HG03571 (cell line): ENCODE measurements around the gene SRM.
A peak's percentile ranks its signal among the peaks of the same experiment; 100 is the strongest.
"Not testable (repeated sequence)": the region's sequence is repeated elsewhere in the genome, so short reads cannot be mapped to it uniquely, and the experiment has no call there.

Source experiments
- ATAC-seq: cut with Tn5 transposase; IDR thresholded peaks from one replicate; pipeline ENCODE4 v1.9.1; 2021; ENCODE audit not compliant: unreplicated experiment

The SRM gene

DNA sequence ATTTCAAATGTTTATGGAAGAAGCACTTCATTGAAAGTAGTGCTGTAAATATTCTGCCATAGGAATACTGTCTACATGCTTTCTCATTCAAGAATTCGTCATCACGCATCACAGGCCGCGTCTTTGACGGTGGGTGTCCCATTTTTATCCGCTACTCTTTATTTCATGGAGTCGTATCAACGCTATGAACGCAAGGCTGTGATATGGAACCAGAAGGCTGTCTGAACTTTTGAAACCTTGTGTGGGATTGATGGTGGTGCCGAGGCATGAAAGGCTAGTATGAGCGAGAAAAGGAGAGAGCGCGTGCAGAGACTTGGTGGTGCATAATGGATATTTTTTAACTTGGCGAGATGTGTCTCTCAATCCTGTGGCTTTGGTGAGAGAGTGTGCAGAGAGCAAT is 36.6 kb downstream of the SRM start:
- ATAC-seq, result no peak

DNA sequence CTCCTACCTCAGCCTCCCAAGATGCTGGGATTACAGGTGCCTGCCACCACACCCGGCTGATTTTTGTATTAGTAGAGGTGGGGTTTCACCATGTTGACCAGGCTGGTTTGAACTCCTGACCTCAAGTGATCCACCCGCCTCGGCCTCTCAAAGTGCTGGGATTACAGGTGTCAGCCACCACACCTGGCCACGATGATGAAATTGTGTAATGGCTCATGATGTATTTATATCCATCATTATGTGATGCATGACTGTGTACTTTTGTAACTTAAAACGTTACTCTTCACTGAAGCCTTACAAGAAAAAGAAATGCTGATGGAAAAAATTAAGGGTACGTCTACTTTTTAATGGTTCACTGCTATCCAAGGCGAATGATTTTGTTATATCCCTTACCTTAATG is 39.8 kb downstream of the SRM start:
- no peak for ATAC-seq

DNA sequence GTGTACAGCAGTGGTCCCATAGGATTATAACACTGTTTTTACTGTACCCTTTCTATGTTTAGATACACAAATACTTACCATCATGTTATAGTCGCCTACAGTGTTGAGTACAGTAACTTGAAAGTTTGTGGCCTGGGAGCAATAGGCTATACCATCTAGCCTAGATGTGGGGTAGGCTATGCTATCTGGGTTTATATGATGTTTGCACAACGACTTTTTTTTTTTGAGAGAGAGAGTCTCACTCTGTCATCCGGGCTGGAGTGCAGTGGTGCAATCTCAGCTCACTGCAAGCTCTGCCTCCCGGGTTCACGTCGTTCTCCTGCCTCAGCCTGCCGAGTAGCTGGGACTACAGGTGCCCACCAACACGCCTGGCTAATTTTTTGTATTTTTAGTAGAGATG is 40.5 kb downstream of the SRM start:
- ATAC-seq, result not testable (repeated sequence)

DNA sequence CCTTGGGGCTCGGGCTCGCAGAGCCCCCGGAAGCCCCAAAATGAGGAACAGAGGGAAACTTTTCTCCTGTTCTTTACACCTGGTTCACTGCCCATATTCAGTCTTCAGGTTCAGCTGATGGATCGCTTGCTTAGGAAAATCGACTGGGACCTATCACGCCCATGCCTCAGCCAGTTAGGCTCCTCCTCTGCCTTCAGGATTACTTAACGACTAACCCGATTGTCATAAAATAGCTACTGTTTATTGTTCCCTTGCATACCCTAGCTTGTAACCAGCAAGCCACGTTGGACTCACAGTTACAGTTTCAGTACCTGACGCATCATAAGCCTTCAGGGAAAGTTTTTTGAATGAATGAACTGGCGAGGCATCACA is 46.7 kb downstream of the SRM start:
- no peak for ATAC-seq

DNA sequence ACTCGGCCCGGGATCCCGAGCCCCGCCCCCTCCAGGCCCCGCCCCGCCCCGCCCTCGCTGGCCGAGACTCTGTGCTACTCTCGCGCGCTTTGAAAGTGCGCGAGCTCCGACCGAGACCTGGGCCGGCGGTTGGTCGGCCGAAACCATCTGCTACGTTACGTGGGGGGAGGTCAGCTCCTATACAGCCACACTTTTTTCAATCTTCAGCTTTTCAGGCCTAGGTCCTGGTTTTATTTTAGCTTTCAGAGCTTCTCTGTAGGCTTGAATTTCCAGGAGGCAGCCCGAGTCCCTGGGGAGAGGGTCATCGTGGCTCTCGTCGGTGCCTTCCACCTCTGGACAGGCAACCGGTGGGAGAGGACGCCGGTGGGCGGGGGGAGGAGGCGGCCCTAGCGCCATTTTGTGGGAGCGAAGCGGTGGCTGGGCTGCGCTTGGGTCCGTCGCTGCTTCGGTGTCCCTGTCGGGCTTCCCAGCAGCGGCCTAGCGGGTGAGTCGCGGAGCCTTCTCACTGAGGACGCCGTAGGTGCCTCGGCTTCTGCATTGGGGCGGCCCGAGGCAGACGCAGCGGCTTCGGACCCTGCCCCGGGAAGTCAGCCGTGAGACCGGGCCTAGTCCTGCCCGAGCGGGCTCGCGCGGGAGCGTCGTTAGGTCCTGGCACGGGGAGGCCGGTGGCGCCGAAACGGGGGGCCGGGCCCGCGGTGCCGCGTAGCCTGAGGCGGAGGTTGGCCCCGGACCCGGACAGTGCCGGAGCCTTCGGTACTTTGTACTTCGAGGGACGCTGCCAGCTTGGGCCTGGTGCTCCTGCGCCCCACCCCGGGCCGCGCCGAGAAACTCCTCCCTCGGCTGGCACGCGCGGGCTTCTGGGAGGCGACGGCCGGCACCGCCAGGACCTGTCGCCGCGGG is 47.3 kb downstream of the SRM start, which contains the start of gene TARDBP:
TSS of gene TARDBP (plus strand) at position 395 of the 900 bp plus-strand sequence. CDS start 1,074 bp downstream, outside the sequence.
- peak; percentile 88 for ATAC-seq
